ENCODE data around the gene LRP1B.

GRCh38 chr2:140551287-140551686 lies 1579.5 kb downstream of the LRP1B start:
- TF ChIP-seq, protein P1, sequence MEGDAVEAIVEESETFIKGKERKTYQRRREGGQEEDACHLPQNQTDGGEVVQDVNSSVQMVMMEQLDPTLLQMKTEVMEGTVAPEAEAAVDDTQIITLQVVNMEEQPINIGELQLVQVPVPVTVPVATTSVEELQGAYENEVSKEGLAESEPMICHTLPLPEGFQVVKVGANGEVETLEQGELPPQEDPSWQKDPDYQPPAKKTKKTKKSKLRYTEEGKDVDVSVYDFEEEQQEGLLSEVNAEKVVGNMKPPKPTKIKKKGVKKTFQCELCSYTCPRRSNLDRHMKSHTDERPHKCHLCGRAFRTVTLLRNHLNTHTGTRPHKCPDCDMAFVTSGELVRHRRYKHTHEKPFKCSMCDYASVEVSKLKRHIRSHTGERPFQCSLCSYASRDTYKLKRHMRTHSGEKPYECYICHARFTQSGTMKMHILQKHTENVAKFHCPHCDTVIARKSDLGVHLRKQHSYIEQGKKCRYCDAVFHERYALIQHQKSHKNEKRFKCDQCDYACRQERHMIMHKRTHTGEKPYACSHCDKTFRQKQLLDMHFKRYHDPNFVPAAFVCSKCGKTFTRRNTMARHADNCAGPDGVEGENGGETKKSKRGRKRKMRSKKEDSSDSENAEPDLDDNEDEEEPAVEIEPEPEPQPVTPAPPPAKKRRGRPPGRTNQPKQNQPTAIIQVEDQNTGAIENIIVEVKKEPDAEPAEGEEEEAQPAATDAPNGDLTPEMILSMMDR (IDR thresholded peaks at IDR 0.05; ENCODE audit: low read length) = no peak
- no peak for TF ChIP-seq EZH2 (IDR thresholded peaks at IDR 0.05; ENCODE audit: borderline replicate concordance, low read length)
